ENCODE results near the gene GALNT17. TPM values are rescaled to one million over a fixed set of nuclear protein-coding genes. Genes with fewer than 3 reads are reported as not detected.

The GALNT17 gene
- total RNA-seq, 2 experiments from 2014 or later = not detected

DNA sequence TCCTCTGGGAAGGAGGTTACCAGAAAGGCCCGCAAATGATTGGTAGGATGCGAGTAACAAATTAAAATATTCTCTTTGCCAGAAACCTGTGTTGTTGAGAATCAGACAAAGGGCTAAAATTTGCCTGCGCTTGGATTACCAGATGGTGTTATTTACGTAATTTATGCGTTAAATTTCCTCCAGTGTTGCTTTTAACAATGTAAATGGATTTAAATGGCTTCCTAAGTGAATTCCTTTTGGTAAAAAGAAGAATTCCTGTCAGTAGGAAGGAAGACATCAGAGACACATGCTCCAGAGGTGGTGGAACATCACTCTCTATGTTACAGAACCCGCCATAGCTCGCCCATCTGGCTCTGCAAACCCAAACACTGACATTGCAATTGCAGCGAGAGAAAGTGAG lies 520.6 kb downstream of the GALNT17 start:
- CTCF ChIA-PET = no interaction called here
- no peak for ATAC-seq
- H3K4me3 Mint-ChIP-seq = no peak overlapping the region
- H3K4me1 Mint-ChIP-seq = no peaks in the 10 kb centered on the region
- H3K9me3 Mint-ChIP-seq (ENCODE audit: low read depth) = peaks cover 23% of the 10 kb centered on the region
- DNase-seq = no peak
- H3K36me3 Mint-ChIP-seq = no peaks in the 10 kb centered on the region
- H3K27me3 Mint-ChIP-seq = no peaks in the 10 kb centered on the region
- no peak overlapping the region for H3K27ac Mint-ChIP-seq

DNA sequence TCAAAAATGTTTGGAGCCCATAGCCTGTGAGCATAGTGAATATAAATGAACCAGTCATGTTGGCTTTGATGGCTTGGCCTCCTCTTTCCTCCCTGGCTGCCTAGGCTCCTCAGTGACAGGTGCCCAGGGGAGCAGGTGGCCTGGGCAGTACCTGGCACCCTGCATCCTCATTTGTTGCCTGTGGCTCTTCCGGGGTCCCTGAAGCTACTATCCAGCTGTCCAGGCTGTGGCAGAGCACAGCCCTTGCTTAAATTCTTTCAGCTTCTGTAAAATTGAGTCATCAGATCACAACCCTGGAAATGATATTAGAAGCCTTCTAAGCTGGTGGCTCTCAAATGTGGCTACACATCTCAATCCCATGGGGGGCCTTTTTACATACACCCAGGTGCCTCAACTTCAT lies 525.4 kb downstream of the GALNT17 start:
- Mint-ChIP-seq H3K4me1 (no peaks in the 10 kb centered on the region), H3K9me3 (ENCODE audit: low read depth) (peaks cover 15% of the 10 kb centered on the region), H3K36me3 (no peaks in the 10 kb centered on the region), H3K27ac (no peak overlapping the region), H3K4me3 (no peak overlapping the region), H3K27me3 (no peaks in the 10 kb centered on the region)
- DNase-seq (no peak), ATAC-seq (no peak)
- CTCF ChIA-PET = no interaction called here

DNA sequence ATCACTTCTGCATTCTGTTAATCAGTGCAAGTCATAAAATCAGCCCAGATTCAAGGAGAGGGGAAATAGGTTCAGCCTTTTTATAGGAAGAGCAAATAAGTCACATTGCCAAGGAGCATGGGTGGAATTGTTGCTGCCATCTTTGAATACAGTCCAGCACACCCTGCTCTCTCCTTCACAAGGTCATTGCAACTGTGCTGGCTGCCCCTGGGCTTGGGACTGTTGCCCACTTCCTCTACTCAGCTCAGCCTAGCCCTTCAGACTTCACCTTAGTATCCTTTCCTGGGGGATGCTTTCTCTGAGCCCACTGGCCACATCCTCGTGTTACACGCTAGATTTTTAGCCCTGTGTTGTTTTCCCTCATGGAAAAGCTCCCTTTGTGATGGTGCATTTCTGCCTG lies 527.7 kb downstream of the GALNT17 start:
- DNase-seq (no peak), ATAC-seq (no peak)
- Mint-ChIP-seq H3K9me3 (ENCODE audit: low read depth) (peaks cover 15% of the 10 kb centered on the region), H3K27ac (no peak overlapping the region), H3K4me3 (no peak overlapping the region), H3K36me3 (no peaks in the 10 kb centered on the region), H3K4me1 (no peaks in the 10 kb centered on the region), H3K27me3 (no peaks in the 10 kb centered on the region)
- CTCF ChIA-PET = no interaction called here

DNA sequence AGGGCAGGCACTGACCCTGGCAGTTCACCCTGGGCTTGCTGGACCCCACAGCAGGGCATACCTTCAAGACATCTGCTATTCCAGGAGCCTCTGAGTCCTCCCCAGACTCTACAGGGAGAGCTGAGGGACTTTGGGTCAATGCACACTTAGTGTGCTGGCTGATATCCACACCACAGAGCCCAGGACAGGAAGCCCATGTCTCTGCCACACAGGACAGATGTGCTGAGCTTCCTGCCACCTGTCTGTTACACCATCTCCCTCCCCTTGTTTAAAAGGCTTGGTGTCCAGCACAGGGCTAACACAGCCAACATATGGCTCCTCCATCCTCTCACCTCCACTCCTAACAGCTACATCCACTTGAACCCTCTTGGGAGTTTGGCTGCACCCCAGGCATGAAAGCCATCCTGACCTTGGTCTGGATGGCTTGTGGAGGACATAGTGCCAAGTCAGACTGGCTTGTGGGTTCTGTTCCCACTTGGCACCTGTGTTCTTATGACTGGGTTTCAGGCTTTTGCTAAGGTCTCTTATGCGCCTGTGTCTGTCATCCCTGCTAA lies 529.8 kb downstream of the GALNT17 start:
- no peaks in the 10 kb centered on the region for H3K27me3 Mint-ChIP-seq
- no peak for ATAC-seq
- H3K9me3 Mint-ChIP-seq (ENCODE audit: low read depth) = peaks cover 5% of the 10 kb centered on the region
- H3K4me3 Mint-ChIP-seq = no peak overlapping the region
- DNase-seq = no peak
- no peak overlapping the region for H3K27ac Mint-ChIP-seq
- CTCF ChIA-PET = no interaction called here
- H3K4me1 Mint-ChIP-seq = no peaks in the 10 kb centered on the region
- no peaks in the 10 kb centered on the region for H3K36me3 Mint-ChIP-seq

DNA sequence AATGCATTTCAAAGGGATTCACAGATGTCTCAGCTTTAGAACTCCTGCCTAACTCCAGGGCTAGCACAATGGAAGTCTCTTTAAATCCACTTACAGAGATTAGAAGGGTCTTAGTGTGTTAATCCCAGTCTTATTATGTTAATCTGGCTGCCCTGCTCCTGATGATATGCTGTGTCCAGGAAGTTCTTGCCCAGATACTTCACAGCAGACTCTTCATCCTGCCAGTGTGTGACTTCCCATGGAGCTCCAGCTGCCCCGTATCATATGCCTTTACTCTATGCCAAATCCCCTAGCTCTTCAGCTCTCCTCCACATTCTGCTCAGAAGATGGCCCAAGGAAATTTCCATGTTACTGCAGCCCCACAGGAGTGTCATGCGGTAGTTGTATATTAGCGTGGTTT lies 533.8 kb downstream of the GALNT17 start:
- CTCF ChIA-PET = no interaction called here
- DNase-seq = no peak
- H3K27ac Mint-ChIP-seq = no peak overlapping the region
- H3K4me1 Mint-ChIP-seq = no peaks in the 10 kb centered on the region
- no peak overlapping the region for H3K4me3 Mint-ChIP-seq
- no peak for ATAC-seq
- H3K36me3 Mint-ChIP-seq = no peaks in the 10 kb centered on the region
- peaks cover 7% of the 10 kb centered on the region for H3K9me3 Mint-ChIP-seq (ENCODE audit: low read depth)
- no peaks in the 10 kb centered on the region for H3K27me3 Mint-ChIP-seq

DNA sequence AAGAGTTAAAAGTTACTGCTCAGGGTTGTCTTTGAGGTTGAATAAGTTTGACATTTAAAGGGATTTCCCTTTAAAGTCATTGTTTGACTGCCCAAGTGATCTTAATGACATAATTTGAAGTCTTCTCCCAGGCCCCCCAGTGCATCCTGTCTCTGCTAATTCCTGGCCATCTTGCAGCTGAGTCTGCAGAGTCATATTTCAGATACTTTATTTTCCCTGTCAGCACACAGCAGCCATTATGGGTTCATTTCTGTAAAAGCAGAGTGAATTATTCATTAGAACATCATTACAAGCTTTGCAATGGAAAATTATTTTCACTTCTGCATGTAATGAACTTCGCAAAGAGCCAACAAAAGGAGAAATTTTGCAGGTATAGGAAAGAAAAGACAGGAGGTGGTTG lies 536.6 kb downstream of the GALNT17 start:
- H3K36me3 Mint-ChIP-seq = no peaks in the 10 kb centered on the region
- ATAC-seq (no peak), DNase-seq (no peak)
- CTCF ChIA-PET = no interaction called here
- H3K4me1 Mint-ChIP-seq = no peaks in the 10 kb centered on the region
- H3K9me3 Mint-ChIP-seq (ENCODE audit: low read depth) = peaks cover 5% of the 10 kb centered on the region
- H3K27me3 Mint-ChIP-seq = no peaks in the 10 kb centered on the region
- no peak overlapping the region for H3K4me3 Mint-ChIP-seq
- H3K27ac Mint-ChIP-seq = no peak overlapping the region

- Mint-ChIP-seq H3K4me3 (no peak overlapping the region), H3K9me3 (ENCODE audit: low read depth) (peaks cover 13% of the 10 kb centered on the region), H3K36me3 (no peaks in the 10 kb centered on the region), H3K27ac (no peak overlapping the region), H3K4me1 (no peaks in the 10 kb centered on the region), H3K27me3 (no peaks in the 10 kb centered on the region)
- no peak for ATAC-seq
- CTCF ChIA-PET = no interaction called here
- no peak for DNase-seq
These were observed 547.5 kb downstream of the GALNT17 start for GRCh38 chr7:71679480-71679879.

GRCh38 chr7:71682181-71682580 lies 550.2 kb downstream of the GALNT17 start:
- no peak for ATAC-seq
- CTCF ChIA-PET = no interaction called here

DNA sequence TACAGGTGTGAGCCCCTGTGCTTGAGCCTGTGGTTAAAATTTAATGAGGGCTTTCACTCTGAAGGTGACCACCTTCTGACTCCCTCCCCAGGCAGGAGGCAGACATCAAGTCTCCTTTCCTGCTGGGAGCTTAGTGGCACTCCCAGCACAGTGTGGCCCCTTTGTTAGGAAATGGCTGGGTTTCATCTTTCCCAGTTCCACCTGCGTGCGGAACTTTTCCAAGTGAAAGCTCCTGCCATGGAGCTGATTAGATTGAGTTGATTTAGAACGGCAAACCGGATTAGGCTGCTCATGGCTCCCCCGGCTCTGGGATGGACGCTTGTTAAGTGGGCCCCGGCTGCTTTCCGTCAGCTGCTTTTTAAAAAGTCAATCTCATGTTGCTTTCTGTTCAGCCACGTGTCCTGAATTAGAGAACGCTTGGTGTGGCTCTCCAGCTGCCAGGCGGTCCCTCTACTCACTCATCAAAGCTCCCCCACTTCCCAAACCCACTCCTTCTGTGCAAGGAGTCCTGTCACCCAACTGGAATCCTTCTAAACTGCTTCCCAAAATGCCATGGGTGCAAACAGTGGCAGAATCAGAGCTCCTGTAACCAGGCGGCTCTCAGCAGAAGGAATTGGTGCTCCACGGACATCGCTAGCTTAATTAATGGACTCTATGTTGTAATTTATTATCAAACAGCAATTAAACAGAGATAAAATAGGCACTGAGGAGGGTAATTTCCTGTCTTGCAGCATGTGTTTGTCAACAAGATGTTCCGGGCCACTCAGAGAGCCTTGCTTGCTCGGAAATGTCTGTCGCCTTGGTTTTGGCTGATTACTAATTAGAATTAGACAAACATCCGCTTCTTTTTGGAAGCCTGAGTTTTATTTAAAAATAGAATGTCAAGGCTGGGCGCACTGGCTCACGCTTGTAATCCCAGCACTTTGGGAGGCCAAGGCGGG lies 551.2 kb downstream of the GALNT17 start:
- H3K36me3 Mint-ChIP-seq = no peaks in the 10 kb centered on the region
- no peak for ATAC-seq
- H3K4me1 Mint-ChIP-seq = no peaks in the 10 kb centered on the region

More at GRCh38 chr7:71682181-71682580, 550.2 kb downstream of the GALNT17 start:
- Mint-ChIP-seq H3K27ac (no peak overlapping the region), H3K4me3 (no peak overlapping the region), H3K9me3 (ENCODE audit: low read depth) (peaks cover 9% of the 10 kb centered on the region), H3K27me3 (no peaks in the 10 kb centered on the region), H3K36me3 (no peaks in the 10 kb centered on the region), H3K4me1 (no peaks in the 10 kb centered on the region)
- no peak for DNase-seq

DNA sequence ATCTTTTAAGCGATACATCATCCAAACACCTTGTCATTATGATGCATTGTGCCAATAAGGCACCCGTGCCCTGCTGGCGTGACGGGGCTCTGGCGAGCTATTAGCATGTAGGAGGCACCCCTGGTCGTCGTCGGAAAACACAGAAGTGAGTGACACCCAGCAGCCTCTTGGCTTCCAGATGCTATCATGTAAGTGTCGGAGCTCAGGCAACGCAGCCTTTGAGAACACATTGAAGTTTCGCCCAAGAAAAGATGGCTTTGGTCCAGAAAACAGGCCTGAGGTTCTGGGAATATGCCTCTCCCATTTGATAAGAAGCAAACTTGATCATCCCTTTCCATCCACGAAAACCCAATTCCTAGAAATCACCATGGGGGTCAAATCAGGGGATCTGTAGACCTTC lies 555.3 kb downstream of the GALNT17 start:
- Mint-ChIP-seq H3K27me3 (no peaks in the 10 kb centered on the region), H3K27ac (no peak overlapping the region), H3K36me3 (no peaks in the 10 kb centered on the region), H3K4me3 (no peak overlapping the region), H3K4me1 (no peaks in the 10 kb centered on the region), H3K9me3 (ENCODE audit: low read depth) (peaks cover 15% of the 10 kb centered on the region)
- ATAC-seq (no peak), DNase-seq (no peak)
- CTCF ChIA-PET = interaction anchor here (0.5 kb wide), 1 partner anchor 591 kb away, joined by 3 read pairs; no protein-coding TSS in a partner anchor

More for the DNA sequence above, 551.2 kb downstream of the GALNT17 start:
- no peaks in the 10 kb centered on the region for H3K27me3 Mint-ChIP-seq
- CTCF ChIA-PET = no interaction called here
- no peak overlapping the region for H3K27ac Mint-ChIP-seq
- DNase-seq = no peak
- H3K4me3 Mint-ChIP-seq = no peak overlapping the region
- H3K9me3 Mint-ChIP-seq (ENCODE audit: low read depth) = peaks cover 8% of the 10 kb centered on the region

- H3K9me3 Mint-ChIP-seq (ENCODE audit: low read depth) = peaks cover 15% of the 10 kb centered on the region
- H3K4me1 Mint-ChIP-seq = no peaks in the 10 kb centered on the region
- H3K27me3 Mint-ChIP-seq = no peaks in the 10 kb centered on the region
- H3K4me3 Mint-ChIP-seq = no peak overlapping the region
- ATAC-seq (no peak), DNase-seq (no peak)
- H3K27ac Mint-ChIP-seq = no peak overlapping the region
- H3K36me3 Mint-ChIP-seq = no peaks in the 10 kb centered on the region
- CTCF ChIA-PET = no interaction called here
These were observed 556.1 kb downstream of the GALNT17 start for GRCh38 chr7:71687831-71688599.

DNA sequence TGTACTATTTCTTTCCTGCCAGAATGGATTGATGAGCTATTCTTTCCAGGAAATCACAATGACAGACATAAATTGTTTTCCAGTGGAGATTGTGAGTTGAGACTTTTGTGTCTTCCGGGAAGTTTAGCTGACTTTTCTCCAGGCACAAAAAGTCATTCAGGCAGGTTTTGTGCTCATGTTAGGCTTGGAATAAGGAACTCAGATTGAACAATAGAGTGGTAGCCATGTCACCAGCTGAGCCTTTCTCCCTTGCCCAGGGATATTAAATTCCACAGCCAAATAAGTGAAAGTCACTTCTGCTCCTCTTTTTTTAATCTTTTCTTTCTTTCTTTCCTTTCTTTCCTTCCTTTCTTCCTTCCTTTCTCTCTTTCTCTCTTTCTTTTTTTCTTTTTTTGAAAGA lies 559.6 kb downstream of the GALNT17 start:
- Mint-ChIP-seq H3K9me3 (ENCODE audit: low read depth) (peaks cover 13% of the 10 kb centered on the region), H3K4me1 (no peaks in the 10 kb centered on the region), H3K27ac (no peak overlapping the region), H3K4me3 (no peak overlapping the region), H3K36me3 (no peaks in the 10 kb centered on the region), H3K27me3 (no peaks in the 10 kb centered on the region)
- DNase-seq = no peak
- CTCF ChIA-PET = no interaction called here
- no peak for ATAC-seq

GRCh38 chr7:71694665-71695064 lies 562.7 kb downstream of the GALNT17 start:
- H3K27ac Mint-ChIP-seq = no peak overlapping the region
- H3K4me1 Mint-ChIP-seq = no peaks in the 10 kb centered on the region
- no peak for ATAC-seq
- H3K36me3 Mint-ChIP-seq = no peaks in the 10 kb centered on the region
- H3K9me3 Mint-ChIP-seq (ENCODE audit: low read depth) = peaks cover 19% of the 10 kb centered on the region
- H3K4me3 Mint-ChIP-seq = no peak overlapping the region
- no peak for DNase-seq
- CTCF ChIA-PET = no interaction called here
- H3K27me3 Mint-ChIP-seq = no peaks in the 10 kb centered on the region

- Mint-ChIP-seq H3K4me1 (no peaks in the 10 kb centered on the region), H3K36me3 (no peaks in the 10 kb centered on the region), H3K27ac (no peak overlapping the region), H3K9me3 (ENCODE audit: low read depth) (peaks cover 19% of the 10 kb centered on the region), H3K4me3 (no peak overlapping the region), H3K27me3 (no peaks in the 10 kb centered on the region)
- CTCF ChIA-PET = no interaction called here
- ATAC-seq = no peak
- no peak for DNase-seq
These were observed 563.2 kb downstream of the GALNT17 start for GRCh38 chr7:71695186-71695585.

Data from activated CD8-positive, alpha-beta memory T cell treated with anti-CD3 and anti-CD28 coated beads, Interleukin-2, amount 10 ng/mL, durations not matched to agents 7 days and 5 days (primary cell).